A549 (cell line): ENCODE results near the gene THSD7A. TPM values are rescaled to one million over a fixed set of nuclear protein-coding genes. Genes with fewer than 3 reads are reported as not detected.

Source experiments
- ATAC-seq, 2 experiments: fragments of 200-7000 bp in 1 of 2; fragments of >200 bp in 1 of 2; cut with Nextera tagmentation in 1 of 2; cut with Tn5 transposase in 1 of 2; 3 replicates each; pipeline versions ENCODE4 v1.8.0 to v1.9.1; 2018 to 2020; ENCODE audit warnings: mild to moderate bottlenecking in 1 of 2, moderate library complexity in 1 of 2
- CTCF ChIA-PET: fragments of 300-600 bp; sonication (Branson Sonifier 250); formaldehyde crosslinking; extraction: SDS; loops from one replicate; lab custom pipeline; 2021; ENCODE audit warnings: antibody characterized with exemption, inconsistent platforms; lab: Yijun Ruan, JAX
- POLR2A ChIA-PET: fragments of 350-600 bp; formaldehyde crosslinking; extraction: SDS; loops from one replicate; lab custom pipeline; 2021; ENCODE audit warnings: antibody characterized with exemption, inconsistent platforms; lab: Yijun Ruan, JAX
- DNase-seq, 2 experiments: peaks; one replicate each; pipeline versions ENCODE4 v3.0.0 to v3.0.0-alpha.2; 2011 to 2016; ENCODE audit warnings: low read depth in 1 of 2, low spot score in 1 of 2
- FAIRE-seq: peaks from 2 replicates; lab custom pipeline; 2011; peaks lifted over from hg19 to GRCh38; lab: Jason Lieb, UNC
- H3K27ac ChIP-seq, 2 experiments: fragments of >200 bp; sonication (Bioruptor Twin); formaldehyde crosslinking; 3 replicates each; pipeline ENCODE4 v1.5.1; 2016 to 2017
- H3K4me1 ChIP-seq: fragments of >200 bp; sonication (Bioruptor Twin); formaldehyde crosslinking; 3 replicates; pipeline ENCODE4 v1.6.1; 2016
- H3K4me2 ChIP-seq: fragments of >200 bp; sonication (Bioruptor Twin); formaldehyde crosslinking; 3 replicates; pipeline ENCODE4 v1.6.1; 2016
- H3K4me3 ChIP-seq: fragments of >200 bp; sonication (Bioruptor Twin); formaldehyde crosslinking; 3 replicates; pipeline ENCODE4 v1.5.1; 2016
- H3K9me3 ChIP-seq: fragments of >200 bp; sonication (Bioruptor Twin); formaldehyde crosslinking; 3 replicates; pipeline ENCODE4 v1.6.1; 2016
- CBX8 ChIP-seq: fragments of 200-600 bp; sonication (generic); IDR thresholded peaks from 2 replicates; pipeline ENCODE4 v1.6.1; 2016
- CEBPB ChIP-seq, 2 experiments: fragments of >200 bp in 1 of 2; sonication (Bioruptor Twin) in 1 of 2; formaldehyde crosslinking in 1 of 2; IDR thresholded peaks; 2 replicates each; pipeline ENCODE4 v1.6.1; 2012 to 2016
- CHD2 ChIP-seq: fragments of 150-350 bp; IDR thresholded peaks from 2 replicates; pipeline ENCODE4 v1.6.1; 2014; ENCODE audit warnings: low read length; ENCODE audit not compliant: partially characterized antibody
- CHD4 ChIP-seq: fragments of 200-600 bp; sonication (generic); IDR thresholded peaks from 2 replicates; pipeline ENCODE4 v1.6.1; 2016; ENCODE audit warnings: antibody characterized with exemption, mild to moderate bottlenecking, borderline replicate concordance
- EP300 ChIP-seq, 2 experiments: fragments of >200 bp; sonication (Bioruptor Twin); formaldehyde crosslinking; IDR thresholded peaks; 2 replicates in 1 of 2; 3 replicates in 1 of 2; pipeline ENCODE4 v1.6.1; 2016 to 2017
- FOSL2 ChIP-seq, 2 experiments: fragments of 450-650 bp in 1 of 2; fragments of >200 bp in 1 of 2; sonication (Bioruptor Twin) in 1 of 2; formaldehyde crosslinking; IDR thresholded peaks; 2 replicates each; pipeline versions ENCODE4 v1.5.0 to v1.6.1; 2016 to 2020; ENCODE audit warnings: mild to moderate bottlenecking in 1 of 2, moderate library complexity in 1 of 2
- FOXS1 ChIP-seq: fragments of 250-450 bp; sonication (Bioruptor Pico); IDR thresholded peaks from 2 replicates; pipeline ENCODE4 v1.5.0; 2020; ENCODE audit warnings: mild to moderate bottlenecking, moderate library complexity
- HDAC2 ChIP-seq: fragments of 200-600 bp; sonication (generic); IDR thresholded peaks from 2 replicates; pipeline ENCODE4 v1.6.1; 2016
- HEYL ChIP-seq: fragments of 250-450 bp; sonication (Bioruptor Pico); IDR thresholded peaks from 2 replicates; pipeline ENCODE4 v1.8.0; 2021; ENCODE audit warnings: mild to moderate bottlenecking, moderate library complexity
- HOXB13 ChIP-seq: fragments of 250-450 bp; sonication (Bioruptor Pico); IDR thresholded peaks from 2 replicates; pipeline ENCODE4 v1.5.0; 2020; ENCODE audit warnings: low read depth, mild to moderate bottlenecking, moderate library complexity
- HOXB5 ChIP-seq: fragments of 250-450 bp; sonication (Bioruptor Pico); IDR thresholded peaks from 2 replicates; pipeline ENCODE4 v1.5.0; 2020; ENCODE audit warnings: mild to moderate bottlenecking, moderate library complexity
- JUNB ChIP-seq: fragments of >200 bp; sonication (Bioruptor Twin); formaldehyde crosslinking; IDR thresholded peaks from 2 replicates; pipeline ENCODE4 v1.6.1; 2016
- MAFK ChIP-seq: fragments of 450-650 bp; IDR thresholded peaks from 2 replicates; pipeline ENCODE4 v1.6.1; 2014; ENCODE audit not compliant: partially characterized antibody
- MAX ChIP-seq: IDR thresholded peaks from 2 replicates; pipeline ENCODE4 v1.6.1; 2012
- MAZ ChIP-seq: fragments of 150-350 bp; IDR thresholded peaks from 2 replicates; pipeline ENCODE4 v1.6.1; 2014; ENCODE audit warnings: antibody characterized with exemption, low read depth, low read length, borderline replicate concordance
- NR3C1 ChIP-seq: fragments of >200 bp; sonication (Bioruptor Twin); formaldehyde crosslinking; IDR thresholded peaks from 3 replicates; pipeline ENCODE4 v1.6.1; 2017
- PHF8 ChIP-seq: fragments of 200-600 bp; sonication (generic); IDR thresholded peaks from 2 replicates; pipeline ENCODE4 v1.6.1; 2016; ENCODE audit warnings: low read depth, mild to moderate bottlenecking, antibody characterized with exemption, moderate library complexity, borderline replicate concordance
- POLR2A ChIP-seq: IDR thresholded peaks from 2 replicates; pipeline ENCODE4 v1.6.1; 2012; ENCODE audit warnings: mild to moderate bottlenecking, low read length
- RFX5 ChIP-seq: fragments of 450-650 bp; IDR thresholded peaks from 2 replicates; pipeline ENCODE4 v1.7.1; 2014; ENCODE audit warnings: antibody characterized with exemption, mild to moderate bottlenecking, moderate library complexity
- SMC3 ChIP-seq: fragments of >200 bp; sonication (Bioruptor Twin); formaldehyde crosslinking; IDR thresholded peaks from 3 replicates; pipeline ENCODE4 v1.6.1; 2018; ENCODE audit warnings: inconsistent platforms
- TP53 ChIP-seq: fragments of 250-450 bp; sonication (Bioruptor Pico); IDR thresholded peaks from 2 replicates; pipeline ENCODE4 v1.5.0; 2021; ENCODE audit warnings: mild to moderate bottlenecking, moderate library complexity
- ZNF302 ChIP-seq: fragments of 250-450 bp; sonication (Bioruptor Pico); IDR thresholded peaks from 2 replicates; pipeline ENCODE4 v1.9.0; 2021; ENCODE audit warnings: inconsistent platforms, mild to moderate bottlenecking, moderate library complexity
- ZSCAN20 ChIP-seq: fragments of 250-450 bp; sonication (Bioruptor Pico); IDR thresholded peaks from 2 replicates; pipeline ENCODE4 v1.8.0; 2022; ENCODE audit warnings: mild to moderate bottlenecking, moderate library complexity
- WGBS: methylation state at CpG from one replicate; pipeline ENCODE4 v1.1.6; 2017; ENCODE audit errors: missing lambda C conversion rate; 5-methylcytosine and 5-hydroxymethylcytosine counted together
- polyA plus RNA-seq, 4 experiments: library from polyadenylated mRNA; depleted of rRNA in 3 of 4; stranded (reverse); fragments of >200 nt; fragmentation: RNase III in 1 of 4; extraction: RNeasy Plus Mini Kit Qiagen cat#74134 plus additional on column Dnase treatment in 1 of 4; gene quantifications; 2 replicates in 3 of 4; 3 replicates in 1 of 4; pipeline ENCODE4 v1.2.3, GENCODE V29; 2011 to 2017
- TF ChIP-seq, protein P1 (sequence below): fragments of 250-450 bp; sonication (Bioruptor Pico); IDR thresholded peaks from 2 replicates; pipeline ENCODE4 v1.5.0; 2020; ENCODE audit warnings: low read depth, mild to moderate bottlenecking, moderate library complexity
- TF ChIP-seq, protein P2 (sequence below): fragments of >200 bp; sonication (Bioruptor Twin); formaldehyde crosslinking; IDR thresholded peaks from 2 replicates; pipeline ENCODE4 v1.6.1; 2016
- TF ChIP-seq, protein P3 (sequence below): IDR thresholded peaks from 2 replicates; pipeline ENCODE4 v1.6.1; 2012
- TF ChIP-seq, protein P4 (sequence below): fragments of 250-450 bp; sonication (Bioruptor Pico); IDR thresholded peaks from 2 replicates; pipeline ENCODE4 v1.5.0; 2021; ENCODE audit warnings: mild to moderate bottlenecking, moderate library complexity, borderline replicate concordance

THSD7A gene
- polyA plus RNA-seq, 2 of the 4 experiments (the other 2 are of a cell fraction), result 5.7 to 11.8 TPM

DNA sequence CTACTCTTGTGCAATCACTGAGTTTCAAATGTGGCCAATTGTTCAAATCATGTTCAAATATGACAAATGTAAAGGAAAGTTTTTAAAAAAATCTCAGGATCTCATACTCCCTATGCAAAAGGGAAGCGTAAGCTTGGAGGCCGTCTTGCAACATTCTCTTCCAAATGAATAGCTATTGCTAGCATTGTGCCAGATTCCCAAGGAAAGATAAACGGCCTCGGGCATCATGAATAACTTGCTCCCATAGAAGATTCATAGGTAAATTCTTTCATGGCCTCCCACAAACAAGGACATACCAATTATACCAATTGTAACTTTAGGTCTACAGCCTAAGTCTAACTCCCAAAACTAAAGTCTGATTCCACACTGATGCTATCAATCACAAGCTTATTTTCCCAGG is 416.9 kb downstream of the THSD7A start:
- ChIA-PET CTCF (interaction anchor here (1.0 to 1.5 kb wide), 3 partner anchors 11 to 1075 kb away, joined by 4 read pairs; no protein-coding TSS in a partner anchor), POLR2A (no interaction called here)
- ATAC-seq, result no peak
- no peaks in the 10 kb centered on the region for H3K4me1 ChIP-seq
- DNase-seq, result no peak
- H3K4me3 ChIP-seq, result no peak overlapping the region
- TF ChIP-seq EP300 (IDR thresholded peaks at IDR 0.05), result no peak
- no peak for TF ChIP-seq CBX8
- TF ChIP-seq SMC3, result no peak
- TF ChIP-seq, protein P1, sequence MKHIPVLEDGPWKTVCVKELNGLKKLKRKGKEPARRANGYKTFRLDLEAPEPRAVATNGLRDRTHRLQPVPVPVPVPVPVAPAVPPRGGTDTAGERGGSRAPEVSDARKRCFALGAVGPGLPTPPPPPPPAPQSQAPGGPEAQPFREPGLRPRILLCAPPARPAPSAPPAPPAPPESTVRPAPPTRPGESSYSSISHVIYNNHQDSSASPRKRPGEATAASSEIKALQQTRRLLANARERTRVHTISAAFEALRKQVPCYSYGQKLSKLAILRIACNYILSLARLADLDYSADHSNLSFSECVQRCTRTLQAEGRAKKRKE (CRISPR knock-in tag), result no peak
- no peak for TF ChIP-seq JUNB
- no peak for TF ChIP-seq MAZ
- TF ChIP-seq MAX, result no peak
- TF ChIP-seq, protein P2, sequence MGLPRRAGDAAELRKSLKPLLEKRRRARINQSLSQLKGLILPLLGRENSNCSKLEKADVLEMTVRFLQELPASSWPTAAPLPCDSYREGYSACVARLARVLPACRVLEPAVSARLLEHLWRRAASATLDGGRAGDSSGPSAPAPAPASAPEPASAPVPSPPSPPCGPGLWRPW, result no peak
- TF ChIP-seq HOXB13, result no peak
- TF ChIP-seq FOSL2 (IDR thresholded peaks at IDR 0.05), result no peak
- no peak for TF ChIP-seq FOSL2 (CRISPR knock-in tag; IDR thresholded peaks at IDR 0.05)
- TF ChIP-seq, protein P3, sequence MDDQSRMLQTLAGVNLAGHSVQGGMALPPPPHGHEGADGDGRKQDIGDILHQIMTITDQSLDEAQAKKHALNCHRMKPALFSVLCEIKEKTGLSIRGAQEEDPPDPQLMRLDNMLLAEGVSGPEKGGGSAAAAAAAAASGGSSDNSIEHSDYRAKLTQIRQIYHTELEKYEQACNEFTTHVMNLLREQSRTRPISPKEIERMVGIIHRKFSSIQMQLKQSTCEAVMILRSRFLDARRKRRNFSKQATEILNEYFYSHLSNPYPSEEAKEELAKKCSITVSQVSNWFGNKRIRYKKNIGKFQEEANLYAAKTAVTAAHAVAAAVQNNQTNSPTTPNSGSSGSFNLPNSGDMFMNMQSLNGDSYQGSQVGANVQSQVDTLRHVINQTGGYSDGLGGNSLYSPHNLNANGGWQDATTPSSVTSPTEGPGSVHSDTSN, result no peak
- TF ChIP-seq PHF8, result no peak
- TF ChIP-seq RFX5, result no peak
- no peak for TF ChIP-seq POLR2A
- no peak for TF ChIP-seq MAFK
- TF ChIP-seq, all 56 proteins: peak for 0
- Histone ChIP-seq H3K4me2 (no peak overlapping the region), H3K9me3 (peaks cover under 1% of the 10 kb centered on the region; the same call in 2 of the 3 replicates), H3K27ac (no peak overlapping the region)
- no peak for FAIRE-seq
- WGBS, result 57% methylated on average over 4 of the region's 4 CpGs

DNA sequence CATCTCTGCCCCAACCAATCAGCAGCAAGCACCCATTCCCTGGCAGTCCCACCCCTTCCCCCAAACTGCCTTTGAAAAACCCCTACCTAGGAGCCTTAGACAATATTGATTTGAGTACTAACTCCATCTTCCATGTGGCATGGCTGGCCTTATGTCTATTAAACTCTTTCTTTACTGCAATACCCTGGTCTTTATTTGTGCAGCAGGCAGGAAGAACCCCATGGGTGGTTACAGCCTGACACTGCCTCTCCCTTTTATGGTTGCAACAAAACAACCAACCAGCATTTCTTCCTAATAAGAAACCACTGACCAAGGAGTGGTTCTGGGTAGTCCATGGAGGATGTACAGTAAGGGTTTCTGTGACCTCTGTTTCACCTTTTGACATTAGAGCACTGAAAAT is 418.1 kb downstream of the THSD7A start:
- TF ChIP-seq, protein P3, result no peak
- TF ChIP-seq POLR2A (no peak), ZNF302 (CRISPR knock-in tag) (no peak), CHD2 (no peak), TP53 (CRISPR knock-in tag) (no peak), HOXB5 (CRISPR knock-in tag) (no peak), HEYL (CRISPR knock-in tag) (no peak), ZSCAN20 (CRISPR knock-in tag) (no peak), CHD4 (no peak), CEBPB (IDR thresholded peaks at IDR 0.05) (no peak), FOXS1 (CRISPR knock-in tag) (no peak), HDAC2 (no peak), RFX5 (no peak), NR3C1 (no peak)
- TF ChIP-seq, protein P4, sequence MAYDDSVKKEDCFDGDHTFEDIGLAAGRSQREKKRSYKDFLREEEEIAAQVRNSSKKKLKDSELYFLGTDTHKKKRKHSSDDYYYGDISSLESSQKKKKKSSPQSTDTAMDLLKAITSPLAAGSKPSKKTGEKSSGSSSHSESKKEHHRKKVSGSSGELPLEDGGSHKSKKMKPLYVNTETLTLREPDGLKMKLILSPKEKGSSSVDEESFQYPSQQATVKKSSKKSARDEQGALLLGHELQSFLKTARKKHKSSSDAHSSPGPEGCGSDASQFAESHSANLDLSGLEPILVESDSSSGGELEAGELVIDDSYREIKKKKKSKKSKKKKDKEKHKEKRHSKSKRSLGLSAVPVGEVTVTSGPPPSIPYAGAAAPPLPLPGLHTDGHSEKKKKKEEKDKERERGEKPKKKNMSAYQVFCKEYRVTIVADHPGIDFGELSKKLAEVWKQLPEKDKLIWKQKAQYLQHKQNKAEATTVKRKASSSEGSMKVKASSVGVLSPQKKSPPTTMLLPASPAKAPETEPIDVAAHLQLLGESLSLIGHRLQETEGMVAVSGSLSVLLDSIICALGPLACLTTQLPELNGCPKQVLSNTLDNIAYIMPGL (CRISPR knock-in tag), result no peak
- no peak overlapping the region for H3K27ac ChIP-seq
- no peak for DNase-seq
- ChIA-PET POLR2A (no interaction called here), CTCF (interaction anchor here (1.5 kb wide), 1 partner anchor 12 kb away, joined by 4 read pairs; no protein-coding TSS in a partner anchor)
- no peaks in the 10 kb centered on the region for H3K4me1 ChIP-seq
- no peak overlapping the region for H3K4me2 ChIP-seq
- FAIRE-seq, result no peak
- no peaks in the 10 kb centered on the region for H3K9me3 ChIP-seq
- no peak for ATAC-seq
- H3K4me3 ChIP-seq, result no peak overlapping the region
